Astrocyte of the cerebellum (primary cell): ENCODE measurements around the gene DDB1.

ENCODE experiments used
- DNase-seq: peaks from one replicate; pipeline ENCODE4 v3.0.0-alpha.2; 2011; ENCODE audit warnings: low read depth
- H3K4me3 ChIP-seq: 2 replicates; pipeline ENCODE4 v1.5.1; 2011; ENCODE audit warnings: mild to moderate bottlenecking, low read depth, low read length, moderate library complexity
- in situ Hi-C: cut with HindIII; loops from 2 replicates; pipeline ENCODE4 v1.10.0; 2017; ENCODE audit warnings: low sequenced_read_pairs
- TF ChIP-seq, protein P1 (sequence below): IDR thresholded peaks from 2 replicates; pipeline ENCODE4 v1.5.1; 2012; ENCODE audit warnings: low read length, low read depth, moderate library complexity, mild to moderate bottlenecking; ENCODE audit errors: missing control alignments

The DDB1 gene

DNA sequence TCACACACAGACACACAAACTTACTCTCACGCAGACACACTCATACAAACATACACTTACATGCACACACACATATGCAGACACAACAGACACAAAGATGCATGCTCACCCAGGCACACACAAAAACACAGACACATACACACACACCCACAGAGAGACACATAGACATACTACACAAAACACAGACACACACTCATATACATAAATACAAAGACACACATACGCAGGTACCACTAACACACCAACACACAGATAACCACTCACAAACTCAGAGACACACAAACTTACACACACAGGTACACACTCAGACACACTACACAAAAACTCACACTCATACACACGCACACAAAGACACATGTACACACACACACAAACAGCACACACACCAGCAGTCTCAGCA, 60.2 kb downstream of the DDB1 start:
- in situ Hi-C loops, result no loop called here
- TF ChIP-seq, protein P1, sequence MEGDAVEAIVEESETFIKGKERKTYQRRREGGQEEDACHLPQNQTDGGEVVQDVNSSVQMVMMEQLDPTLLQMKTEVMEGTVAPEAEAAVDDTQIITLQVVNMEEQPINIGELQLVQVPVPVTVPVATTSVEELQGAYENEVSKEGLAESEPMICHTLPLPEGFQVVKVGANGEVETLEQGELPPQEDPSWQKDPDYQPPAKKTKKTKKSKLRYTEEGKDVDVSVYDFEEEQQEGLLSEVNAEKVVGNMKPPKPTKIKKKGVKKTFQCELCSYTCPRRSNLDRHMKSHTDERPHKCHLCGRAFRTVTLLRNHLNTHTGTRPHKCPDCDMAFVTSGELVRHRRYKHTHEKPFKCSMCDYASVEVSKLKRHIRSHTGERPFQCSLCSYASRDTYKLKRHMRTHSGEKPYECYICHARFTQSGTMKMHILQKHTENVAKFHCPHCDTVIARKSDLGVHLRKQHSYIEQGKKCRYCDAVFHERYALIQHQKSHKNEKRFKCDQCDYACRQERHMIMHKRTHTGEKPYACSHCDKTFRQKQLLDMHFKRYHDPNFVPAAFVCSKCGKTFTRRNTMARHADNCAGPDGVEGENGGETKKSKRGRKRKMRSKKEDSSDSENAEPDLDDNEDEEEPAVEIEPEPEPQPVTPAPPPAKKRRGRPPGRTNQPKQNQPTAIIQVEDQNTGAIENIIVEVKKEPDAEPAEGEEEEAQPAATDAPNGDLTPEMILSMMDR, result no peak
- DNase-seq, result no peak
- no peak overlapping the region for H3K4me3 ChIP-seq

DNA sequence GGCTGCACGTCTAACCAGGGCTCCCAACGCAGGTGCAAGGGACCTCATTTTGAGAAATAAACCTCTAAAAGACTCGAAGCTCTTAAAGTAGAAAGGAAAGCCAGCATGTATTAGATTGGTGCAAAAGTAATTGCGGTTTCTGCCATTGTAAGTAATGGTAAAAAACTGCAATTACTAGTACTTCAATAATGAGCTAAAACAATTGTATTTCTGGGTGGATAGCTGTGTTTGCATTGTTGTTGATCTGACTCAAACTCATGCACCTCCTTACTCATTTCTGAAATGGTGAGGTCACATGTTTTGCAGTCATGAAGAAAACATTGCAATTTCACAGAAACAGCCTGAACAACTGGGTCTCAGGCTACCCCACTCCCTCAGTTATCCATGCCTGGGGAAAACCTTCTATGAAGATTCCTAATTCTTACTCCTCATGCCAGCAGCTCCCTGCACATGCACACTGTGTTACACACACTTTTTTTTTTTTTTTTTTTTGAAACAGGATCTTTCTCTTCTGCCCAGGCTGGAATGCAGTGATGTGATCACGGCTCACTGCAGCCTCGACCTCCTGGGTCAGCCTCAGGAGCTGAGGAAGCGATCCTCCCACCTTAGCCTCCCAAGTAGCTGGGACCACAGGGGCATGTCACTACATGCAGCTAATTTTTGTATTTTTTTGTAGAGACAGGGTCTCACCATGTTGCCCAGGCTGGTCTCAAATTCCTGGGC, 62.4 kb downstream of the DDB1 start:
- TF ChIP-seq, protein P1, result no peak
- DNase-seq, result no peak
- in situ Hi-C loops, result no loop called here
- no peak overlapping the region for H3K4me3 ChIP-seq

DNA sequence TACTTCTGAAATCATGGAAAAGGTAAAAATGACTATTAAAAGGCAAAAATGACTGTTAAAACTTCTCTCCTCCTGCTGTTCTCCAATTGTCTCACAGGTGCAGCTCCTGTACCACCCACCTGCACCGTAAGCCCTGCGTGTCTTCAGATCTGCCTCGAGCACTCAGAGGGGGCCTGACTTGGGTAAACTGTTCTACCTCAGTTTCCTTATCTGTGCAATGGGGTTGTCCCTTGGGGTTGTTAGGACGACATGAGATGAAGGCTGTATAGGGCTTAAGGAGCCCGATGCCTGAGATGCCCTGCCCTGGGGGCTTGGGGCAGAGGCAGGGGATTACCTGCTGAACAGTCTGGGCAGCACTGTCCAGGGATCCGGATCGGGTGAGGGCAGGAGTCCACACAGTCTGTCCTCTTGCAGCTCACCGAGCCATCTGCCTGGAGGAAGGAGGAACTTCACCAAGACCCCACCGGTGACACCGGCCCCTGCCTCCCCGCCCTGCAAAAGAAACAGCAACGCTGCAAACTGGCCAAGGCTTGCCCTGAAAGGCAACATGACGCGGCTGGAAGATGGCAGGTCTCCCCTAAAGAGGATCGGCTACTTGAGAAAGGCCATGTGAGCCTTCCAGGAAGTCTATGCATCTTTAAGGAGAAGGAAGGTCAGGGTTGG, 64.2 kb downstream of the DDB1 start:
- no peak overlapping the region for H3K4me3 ChIP-seq
- TF ChIP-seq, protein P1, result no peak
- in situ Hi-C loops, result no loop called here
- no peak for DNase-seq

DNA sequence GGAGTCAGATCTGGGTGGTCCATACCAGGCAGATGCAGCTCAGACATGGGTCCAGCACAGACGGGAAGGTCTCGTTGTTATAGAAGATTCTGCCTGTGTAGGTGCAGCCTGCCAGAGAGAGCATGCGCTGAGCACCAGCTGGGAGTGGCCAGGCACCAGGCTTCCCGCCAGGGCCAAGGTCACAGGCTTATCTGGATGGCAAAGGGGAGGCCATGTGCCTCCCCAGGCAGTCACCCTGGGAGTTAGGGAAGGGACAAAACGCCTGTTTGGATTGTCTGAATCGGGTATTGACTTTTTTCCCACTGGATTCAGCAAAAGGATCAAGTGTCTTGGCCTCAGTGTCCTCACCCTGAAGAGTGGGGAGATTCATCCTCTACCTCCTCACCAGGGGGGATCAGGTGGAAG, 65.5 kb downstream of the DDB1 start:
- TF ChIP-seq, protein P1, result no peak
- in situ Hi-C loops, result no loop called here

DNA sequence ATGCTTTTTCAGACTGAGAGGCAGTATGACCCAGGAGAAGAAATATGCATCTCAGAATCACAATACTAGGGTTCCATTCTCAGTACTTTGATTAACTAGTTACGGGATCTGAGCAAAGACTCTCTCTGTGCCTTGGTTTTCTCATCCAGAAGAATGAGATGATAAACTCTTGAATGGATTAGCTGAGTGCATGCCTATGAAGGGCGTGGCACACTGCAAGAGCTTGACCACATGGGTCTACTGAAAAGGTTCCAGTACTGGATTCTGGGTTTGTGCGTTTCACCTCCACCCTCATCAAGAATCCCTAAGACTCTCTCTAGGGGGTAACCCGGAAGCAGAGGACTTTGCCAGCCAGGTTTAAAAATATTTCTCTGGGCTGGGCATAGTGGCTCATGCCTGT, 66.3 kb downstream of the DDB1 start:
- TF ChIP-seq, protein P1, result no peak
- no peak for DNase-seq
- in situ Hi-C loops, result no loop called here
- H3K4me3 ChIP-seq, result no peak overlapping the region

More for the DNA sequence above, 65.5 kb downstream of the DDB1 start:
- no peak for DNase-seq
- no peak overlapping the region for H3K4me3 ChIP-seq

DNA sequence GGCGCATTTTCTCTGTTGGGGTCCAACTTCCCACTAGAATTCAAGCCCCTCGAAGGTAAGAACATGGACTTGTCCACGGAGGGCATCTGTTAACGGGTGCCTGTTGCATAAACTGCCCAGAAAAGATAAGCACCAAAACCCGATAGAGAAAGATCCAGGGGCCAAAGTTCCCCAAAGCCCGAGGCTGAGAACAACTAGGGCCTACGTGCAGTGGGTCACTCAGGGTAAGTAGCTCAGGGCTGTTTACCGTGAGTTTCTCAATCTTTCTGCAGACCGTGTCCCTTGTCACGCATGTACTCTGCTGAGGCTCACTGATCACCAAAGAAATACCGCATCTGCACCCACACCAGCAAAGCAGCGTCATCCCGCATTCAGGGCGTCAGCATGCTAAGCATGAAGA, 67.5 kb downstream of the DDB1 start:
- no peak for DNase-seq
- in situ Hi-C loops, result no loop called here
- TF ChIP-seq, protein P1, result no peak
- no peak overlapping the region for H3K4me3 ChIP-seq
